H1 (cell line): ENCODE results near the gene CETN1. TPM values are rescaled to one million over a fixed set of nuclear protein-coding genes. Genes with fewer than 3 reads are reported as not detected.

Source experiments
- CTCF ChIA-PET: fragments of 300-600 bp; sonication (Branson Sonifier 250); formaldehyde crosslinking; loops from one replicate; lab custom pipeline; 2021; ENCODE audit not compliant: partially characterized antibody; lab: Charles Lee
- POLR2A ChIA-PET: fragments of 300-600 bp; sonication (Branson Sonifier 250); formaldehyde crosslinking; loops from one replicate; lab custom pipeline; 2021; ENCODE audit warnings: inconsistent platforms; ENCODE audit not compliant: partially characterized antibody; lab: Charles Lee
- DNase-seq, 2 experiments: peaks; one replicate each; pipeline versions ENCODE4 v3.0.0 to v3.0.0-alpha.2; 2010 to 2022; ENCODE audit warnings: low spot score in 2 of 2, low read depth in 1 of 2, mixed read lengths in 1 of 2
- FAIRE-seq: peaks from 2 replicates; lab custom pipeline; 2011; peaks lifted over from hg19 to GRCh38; lab: Jason Lieb, UNC
- H2AFZ ChIP-seq: 2 replicates; pipeline ENCODE4 v1.8.1; 2012; ENCODE audit warnings: low read length, inconsistent platforms
- H2AK5ac ChIP-seq: 2 replicates; pipeline ENCODE4 v1.6.1; 2013; ENCODE audit warnings: low read depth, low read length
- H2BK120ac ChIP-seq: replicated peaks from 2 replicates; pipeline ENCODE3; 2013; ENCODE audit warnings: low read depth, low read length, inconsistent platforms
- H2BK12ac ChIP-seq: 2 replicates; pipeline ENCODE4 v1.6.1; 2013; ENCODE audit warnings: low read depth, low read length
- H2BK15ac ChIP-seq: 2 replicates; pipeline ENCODE4 v1.6.1; 2013; ENCODE audit warnings: low read length
- H2BK20ac ChIP-seq: 2 replicates; pipeline ENCODE4 v1.6.1; 2013; ENCODE audit warnings: low read length
- H2BK5ac ChIP-seq: 2 replicates; pipeline ENCODE4 v1.6.1; 2013; ENCODE audit warnings: low read depth, low read length
- H3K14ac ChIP-seq: 2 replicates; pipeline ENCODE4 v1.6.1; 2013; ENCODE audit warnings: inconsistent platforms; ENCODE audit not compliant: insufficient read length
- H3K18ac ChIP-seq: 2 replicates; pipeline ENCODE4 v1.6.1; 2013; ENCODE audit warnings: low read length; ENCODE audit errors: extremely low read depth
- H3K23ac ChIP-seq: 2 replicates; pipeline ENCODE4 v1.6.1; 2013; ENCODE audit warnings: inconsistent platforms; ENCODE audit not compliant: insufficient read length
- H3K23me2 ChIP-seq: 2 replicates; pipeline ENCODE4 v1.6.1; 2013; ENCODE audit warnings: low read depth, low read length
- H3K27ac ChIP-seq: 2 replicates; pipeline ENCODE4 v1.6.1; 2011; ENCODE audit warnings: low read depth, low read length, inconsistent platforms
- H3K27me3 ChIP-seq, 4 experiments: replicated peaks in 1 of 4; 1 replicate in 1 of 4; 2 replicates in 3 of 4; pipeline versions ENCODE4 v1.6.1 to v1.8.1; 2011 to 2013; ENCODE audit warnings: low read length in 3 of 4, mild to moderate bottlenecking in 3 of 4, inconsistent platforms in 2 of 4, mixed read lengths in 2 of 4, moderate library complexity in 1 of 4; ENCODE audit not compliant: control insufficient read depth in 3 of 4, insufficient read depth in 3 of 4; ENCODE audit errors: extremely low read depth in 1 of 4
- H3K36me3 ChIP-seq, 4 experiments: 2 replicates each; pipeline versions ENCODE4 v1.6.1 to v1.8.1; 2011 to 2013; ENCODE audit warnings: mild to moderate bottlenecking in 4 of 4, low read length in 3 of 4, moderate library complexity in 2 of 4, control low read depth in 1 of 4, inconsistent platforms in 1 of 4; ENCODE audit not compliant: insufficient read depth in 4 of 4, control insufficient read depth in 2 of 4
- H3K4ac ChIP-seq: replicated peaks from 2 replicates; pipeline ENCODE3; 2013; ENCODE audit warnings: low read length, low read depth, mixed read lengths, inconsistent platforms; ENCODE audit not compliant: insufficient read length
- H3K4me1 ChIP-seq, 4 experiments: replicated peaks in 1 of 4; 1 replicate in 1 of 4; 2 replicates in 3 of 4; pipeline versions ENCODE4 v1.6.1 to v1.8.1; 2011 to 2013; ENCODE audit warnings: low read length in 3 of 4, inconsistent platforms in 2 of 4, mixed read lengths in 1 of 4; ENCODE audit not compliant: insufficient read depth in 4 of 4, control insufficient read depth in 3 of 4
- H3K4me2 ChIP-seq, 2 experiments: 2 replicates each; pipeline versions ENCODE4 v1.6.1 to v1.8.1; 2011 to 2013; ENCODE audit warnings: low read depth in 2 of 2, low read length in 2 of 2, control low read depth in 1 of 2, inconsistent platforms in 1 of 2, mild to moderate bottlenecking in 1 of 2; ENCODE audit not compliant: insufficient read depth in 1 of 2
- H3K4me3 ChIP-seq, 4 experiments: fragments of 200-600, 300-600 bp in 1 of 4; sonication (generic), shearing (Covaris generic), sonication (Bioruptor Twin) in 1 of 4; 2 replicates each; pipeline versions ENCODE4 v1.5.1 to v1.8.1; 2011 to 2016; ENCODE audit warnings: low read length in 4 of 4, low read depth in 3 of 4, control low read depth in 2 of 4, inconsistent platforms in 2 of 4, mild to moderate bottlenecking in 2 of 4, mixed read lengths in 1 of 4, moderate library complexity in 1 of 4; ENCODE audit not compliant: insufficient read depth in 2 of 4; ENCODE audit errors: extremely low read depth in 1 of 4
- H3K56ac ChIP-seq: replicated peaks from 2 replicates; pipeline ENCODE3; 2013; ENCODE audit warnings: low read depth, mild to moderate bottlenecking, mixed read lengths, low read length, inconsistent platforms; ENCODE audit not compliant: insufficient read length
- H3K79me1 ChIP-seq: 2 replicates; pipeline ENCODE4 v1.6.1; 2013; ENCODE audit warnings: low read depth, low read length, control low read depth
- H3K79me2 ChIP-seq, 2 experiments: 2 replicates each; pipeline versions ENCODE4 v1.6.1 to v1.8.1; 2012 to 2013; ENCODE audit warnings: low read length in 2 of 2, mild to moderate bottlenecking in 2 of 2, inconsistent platforms in 1 of 2; ENCODE audit not compliant: insufficient read depth in 2 of 2, control insufficient read depth in 1 of 2
- H3K9ac ChIP-seq, 4 experiments: replicated peaks in 1 of 4; 1 replicate in 1 of 4; 2 replicates in 3 of 4; pipeline versions ENCODE4 v1.6.1 to v1.8.1; 2011 to 2013; ENCODE audit warnings: low read depth in 3 of 4, low read length in 3 of 4, control low read depth in 2 of 4, mild to moderate bottlenecking in 2 of 4, moderate library complexity in 2 of 4, inconsistent platforms in 1 of 4; ENCODE audit errors: extremely low read depth in 1 of 4
- H3K9me3 ChIP-seq, 2 experiments: 2 replicates each; pipeline versions ENCODE4 v1.6.1 to v1.8.1; 2012 to 2013; ENCODE audit warnings: mild to moderate bottlenecking in 2 of 2, moderate library complexity in 2 of 2, control low read depth in 1 of 2, inconsistent platforms in 1 of 2, low read depth in 1 of 2, low read length in 1 of 2, mixed read lengths in 1 of 2; ENCODE audit not compliant: insufficient read depth in 2 of 2
- H4K20me1 ChIP-seq, 2 experiments: replicated peaks in 1 of 2; 2 replicates each; pipeline versions ENCODE3 to v1.8.1; 2011 to 2013; ENCODE audit warnings: inconsistent platforms in 2 of 2, low read length in 2 of 2, mild to moderate bottlenecking in 1 of 2; ENCODE audit not compliant: insufficient read depth in 2 of 2, control insufficient read depth in 1 of 2
- H4K5ac ChIP-seq: 2 replicates; pipeline ENCODE4 v1.6.1; 2013; ENCODE audit warnings: low read length, low read depth, mixed read lengths, inconsistent platforms; ENCODE audit not compliant: insufficient read length
- H4K8ac ChIP-seq: 2 replicates; pipeline ENCODE4 v1.8.0; 2013; ENCODE audit warnings: mild to moderate bottlenecking, moderate library complexity, low read length, inconsistent platforms; ENCODE audit not compliant: insufficient read depth; ENCODE audit errors: extremely low read depth
- H4K91ac ChIP-seq: replicated peaks from 2 replicates; pipeline ENCODE3; 2013; ENCODE audit warnings: low read length, mixed read lengths, inconsistent platforms; ENCODE audit not compliant: insufficient read length
- EP300 ChIP-seq, 2 experiments: IDR thresholded peaks; 1 replicate in 1 of 2; 2 replicates in 1 of 2; pipeline ENCODE4 v1.6.1; 2011 to 2012; ENCODE audit warnings: low read depth in 2 of 2, low read length in 2 of 2, mild to moderate bottlenecking in 2 of 2, borderline replicate concordance in 1 of 2, inconsistent platforms in 1 of 2, moderate library complexity in 1 of 2
- HDAC2 ChIP-seq, 2 experiments: fragments of 300-600 bp in 1 of 2; sonication (generic) in 1 of 2; IDR thresholded peaks; 2 replicates each; pipeline ENCODE4 v1.6.1; 2011 to 2012; ENCODE audit warnings: low read depth in 2 of 2, low read length in 2 of 2, mild to moderate bottlenecking in 2 of 2, moderate library complexity in 2 of 2, borderline replicate concordance in 1 of 2, inconsistent platforms in 1 of 2
- KDM5A ChIP-seq: fragments of 200-600 bp; IDR thresholded peaks from 2 replicates; pipeline ENCODE4 v1.7.1; 2012; ENCODE audit warnings: mild to moderate bottlenecking, low read length, inconsistent platforms, mixed read lengths
- MAFK ChIP-seq: IDR thresholded peaks from 2 replicates; pipeline ENCODE4 v1.6.1; 2012; ENCODE audit warnings: low read depth, mild to moderate bottlenecking, improper control_type of control experiment, low read length
- SUZ12 ChIP-seq: fragments of 200-600 bp; sonication (generic); IDR thresholded peaks from 2 replicates; pipeline ENCODE4 v1.6.1; 2012; ENCODE audit warnings: mild to moderate bottlenecking, inconsistent platforms, low read length, moderate library complexity, mixed read lengths
- TAF7 ChIP-seq: optimal IDR thresholded peaks from 2 replicates; pipeline ENCODE3; 2011; ENCODE audit warnings: low read depth, mild to moderate bottlenecking, inconsistent platforms, low read length, moderate library complexity, borderline replicate concordance
- TCF12 ChIP-seq: IDR thresholded peaks from 2 replicates; pipeline ENCODE4 v1.6.1; 2011; ENCODE audit warnings: low read depth, mild to moderate bottlenecking, low read length
- TEAD4 ChIP-seq: IDR thresholded peaks from 2 replicates; pipeline ENCODE4 v1.6.1; 2012; ENCODE audit warnings: low read depth, low read length, inconsistent platforms, mixed read lengths
- YY1 ChIP-seq: IDR thresholded peaks from 2 replicates; pipeline ENCODE4 v1.6.1; 2011; ENCODE audit warnings: low read depth, mild to moderate bottlenecking, low read length
- WGBS, 2 experiments: shearing (Covaris generic) in 1 of 2; methylation state at CpG; one replicate each; pipeline versions ENCODE4 v1.1.6 to v1.1.7; 2013 to 2015; ENCODE audit warnings: low lambda C conversion rate in 2 of 2, mixed read lengths in 2 of 2, inconsistent platforms in 1 of 2, low coverage in 1 of 2, missing lambda C conversion rate in 1 of 2; ENCODE audit not compliant: insufficient replicate concordance in 2 of 2, insufficient coverage in 1 of 2, insufficient read length in 1 of 2; ENCODE audit errors: extremely low coverage in 1 of 2, missing lambda C conversion rate in 1 of 2; 5-methylcytosine and 5-hydroxymethylcytosine counted together
- polyA plus RNA-seq, 7 experiments: library from polyadenylated mRNA; depleted of rRNA in 3 of 7; stranded (reverse) in 5 of 7; unstranded in 2 of 7; fragments of >200 nt in 5 of 7; fragments of 200-250 nt in 2 of 7; gene quantifications; 1 replicate in 5 of 7; 2 replicates in 1 of 7; 4 replicates in 1 of 7; pipeline versions ENCODE4 v1.2.1 to v1.2.3, GENCODE V29; 2011 to 2013; ENCODE audit warnings: missing spikeins in 2 of 7, mixed read lengths in 2 of 7
- total RNA-seq: library from RNA; stranded (reverse); fragmentation: NEBNext Ultra II Directional; extraction: Animal tissue kit (Norgen Biotek cat#: 25700); gene quantifications from 2 replicates; pipeline ENCODE4 v1.2.1, GENCODE V29; 2021

Gene CETN1
- total and polyA plus RNA-seq, 2 of the 8 experiments (the other 6 are each of a cell fraction or from before 2014, with no cell fraction given) = not detected

DNA sequence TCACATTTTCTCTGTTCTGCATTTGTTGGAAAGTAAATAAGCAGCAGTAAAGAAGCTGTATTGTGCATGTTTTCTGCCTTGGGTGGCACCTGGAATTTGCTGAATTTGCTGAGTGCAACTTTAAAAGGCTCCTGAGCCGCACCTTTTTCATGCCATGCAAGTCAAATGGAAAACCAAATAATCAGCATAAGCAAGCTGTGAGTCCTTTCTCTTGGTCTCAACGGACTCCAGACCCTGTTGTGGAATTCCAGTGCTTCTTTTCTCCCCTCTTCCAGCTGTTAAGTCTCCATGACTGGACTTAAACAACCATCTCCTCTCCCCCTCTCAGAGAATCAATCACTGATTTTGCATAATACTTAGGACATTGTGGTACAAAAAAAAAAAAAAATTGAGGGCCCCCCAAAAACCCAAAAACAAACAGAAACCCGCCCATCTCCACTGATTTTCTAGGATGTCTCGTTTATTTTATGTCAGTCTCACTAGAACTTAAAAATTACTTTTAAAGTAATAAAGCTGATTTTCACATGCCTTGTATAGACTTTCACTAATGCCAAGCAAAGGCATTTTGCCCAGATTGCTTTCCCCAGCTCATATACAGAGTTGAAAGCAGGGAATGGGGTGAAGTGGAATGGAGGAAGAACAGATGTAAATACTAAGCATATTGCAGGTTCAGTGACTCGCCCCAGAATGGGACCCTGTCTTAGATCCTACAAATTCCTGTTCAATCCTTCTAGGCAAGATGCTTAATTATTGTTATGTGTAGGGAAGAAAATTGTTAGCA, 5.1 kb upstream of the CETN1 start:
- no peak overlapping the region for H4K8ac ChIP-seq
- no peaks in the 10 kb centered on the region for H3K79me2 ChIP-seq
- peak overlapping the region in 1 of 4 experiments; percentile 21; a peak in 1 of 8 replicates for H3K4me3 ChIP-seq
- H2BK20ac ChIP-seq = 0 out of 2 replicates have a peak overlapping the region, but pooled peaks have one; percentile 0
- DNase-seq = peak in 1 of 2 experiments; percentile 38
- H4K20me1 ChIP-seq = no peaks in the 10 kb centered on the region
- H4K91ac ChIP-seq = no peak overlapping the region
- 58% methylated on average over 4 of the region's 5 CpGs; no CpG with 5 or more reads in 1 of the 2 experiments for WGBS, 2 experiments
- H3K27me3 ChIP-seq = no peaks in the 10 kb centered on the region
- peak overlapping the region; percentile 80 for H4K5ac ChIP-seq
- ChIA-PET CTCF (interaction anchor here (0.7 to 2.1 kb wide), 5 partner anchors 11 to 383 kb away, joined by 3 to 5 read pairs (median 4); no protein-coding TSS in a partner anchor), POLR2A (interaction anchor here (1.3 kb wide), 1 partner anchor 9 kb away, joined by 5 read pairs; no protein-coding TSS in a partner anchor)
- no peak overlapping the region for H3K4ac ChIP-seq
- no peak overlapping the region for H3K14ac ChIP-seq
- H2BK12ac ChIP-seq = 0 out of 2 replicates have a peak overlapping the region, but pooled peaks have one; percentile 10
- no peaks in the 10 kb centered on the region; a peak in 1 of 8 replicates for H3K36me3 ChIP-seq
- FAIRE-seq = peak; percentile 93
- peak overlapping the region; percentile 5 to 38; a peak in 2 of 4 replicates for H3K4me2 ChIP-seq
- no peaks in the 10 kb centered on the region for H3K79me1 ChIP-seq
- no peak overlapping the region for H3K18ac ChIP-seq
- H3K23ac ChIP-seq = no peak overlapping the region
- H2BK5ac ChIP-seq = peak overlapping the region; percentile 21; the same call in 1 of the 2 replicates
- H2BK120ac ChIP-seq = no peak overlapping the region
- H3K9ac ChIP-seq = no peak overlapping the region
- H3K23me2 ChIP-seq = no peaks in the 10 kb centered on the region
- H3K27ac ChIP-seq = no peak overlapping the region
- no peak overlapping the region for H2AK5ac ChIP-seq
- peaks cover 5 to 23% (median 22%) of the 10 kb centered on the region in 4 experiments; a peak in 5 of 7 replicates for H3K4me1 ChIP-seq
- peak overlapping the region; percentile 13 for H3K56ac ChIP-seq
- peak overlapping the region; percentile 22; the same call in 1 of the 2 replicates for H2AFZ ChIP-seq
- H3K9me3 ChIP-seq = peaks cover 0 to under 1% of the 10 kb centered on the region in 2 experiments; a peak in 1 of 4 replicates
- no peak overlapping the region for H2BK15ac ChIP-seq
- peak; percentile 81; the same call in 1 of the 2 replicates for TF ChIP-seq TEAD4
- TF ChIP-seq EP300 (IDR thresholded peaks at IDR 0.05; ENCODE audit: borderline replicate concordance in 1 of 2, low read depth in 2 of 2, low read length in 2 of 2) = 0 out of 3 replicates have a peak, but pooled peaks of 1 of the 2 experiments have one; percentile 37
- no peak for TF ChIP-seq SUZ12
- peak; percentile 24 for TF ChIP-seq TAF7
- peak; percentile 73 for TF ChIP-seq MAFK
- TF ChIP-seq TCF12 = 0 out of 2 replicates have a peak, but pooled peaks have one; percentile 28
- 0 out of 2 replicates have a peak, but pooled peaks have one; percentile 36 for TF ChIP-seq YY1
- 0 out of 4 replicates have a peak, but pooled peaks of 1 of the 2 experiments have one; percentile 12 for TF ChIP-seq HDAC2 (IDR thresholded peaks at IDR 0.05; ENCODE audit: borderline replicate concordance in 1 of 2, low read depth in 2 of 2, low read length in 2 of 2)
- no peak for TF ChIP-seq KDM5A
